HEK293T (cell line): ENCODE measurements around the gene ARHGAP40.

ENCODE experiments used
- CTCF ChIA-PET: fragments of 350-600 bp; formaldehyde crosslinking; extraction: SDS; loops from one replicate; lab custom pipeline; 2021; ENCODE audit warnings: antibody characterized with exemption, inconsistent platforms; lab: Yijun Ruan, JAX
- POLR2A ChIA-PET: fragments of 350-600 bp; formaldehyde crosslinking; extraction: SDS; loops from one replicate; lab custom pipeline; 2020; ENCODE audit warnings: antibody characterized with exemption, inconsistent platforms; lab: Yijun Ruan, JAX
- DNase-seq: peaks from one replicate; pipeline ENCODE4 v3.0.0; 2012; ENCODE audit warnings: mixed read lengths; ENCODE audit errors: extremely low spot score
- ARNT ChIP-seq: fragments of 450-650 bp; IDR thresholded peaks from 2 replicates; pipeline ENCODE4 v1.6.1; 2017; ENCODE audit warnings: mild to moderate bottlenecking
- BHLHE40 ChIP-seq: fragments of 450-650 bp; IDR thresholded peaks from 2 replicates; pipeline ENCODE4 v1.6.1; 2016; ENCODE audit warnings: mild to moderate bottlenecking, moderate library complexity, borderline replicate concordance
- CTBP1 ChIP-seq: fragments of 450-650 bp; IDR thresholded peaks from 2 replicates; pipeline ENCODE4 v1.6.1; 2016; ENCODE audit warnings: borderline replicate concordance
- ELF4 ChIP-seq: fragments of 450-650 bp; IDR thresholded peaks from 2 replicates; pipeline ENCODE4 v1.6.1; 2017; ENCODE audit warnings: antibody characterized with exemption
- FOXA1 ChIP-seq: fragments of 450-650 bp; IDR thresholded peaks from 2 replicates; pipeline ENCODE4 v1.6.1; 2016; ENCODE audit warnings: mild to moderate bottlenecking
- FOXK2 ChIP-seq: fragments of 450-650 bp; IDR thresholded peaks from 2 replicates; pipeline ENCODE4 v1.6.1; 2016; ENCODE audit warnings: mild to moderate bottlenecking
- FOXM1 ChIP-seq: fragments of 450-650 bp; IDR thresholded peaks from 2 replicates; pipeline ENCODE4 v1.6.1; 2017; ENCODE audit warnings: mild to moderate bottlenecking, borderline replicate concordance
- HDGF ChIP-seq: fragments of 450-650 bp; IDR thresholded peaks from 2 replicates; pipeline ENCODE4 v1.6.1; 2017; ENCODE audit warnings: antibody characterized with exemption, borderline replicate concordance
- L3MBTL2 ChIP-seq: fragments of 450-650 bp; conservative IDR thresholded peaks from 2 replicates; pipeline ENCODE4 v1.6.1; 2016; ENCODE audit warnings: mild to moderate bottlenecking
- LEF1 ChIP-seq: fragments of 450-650 bp; IDR thresholded peaks from 2 replicates; pipeline ENCODE4 v1.6.1; 2017; ENCODE audit warnings: mild to moderate bottlenecking, borderline replicate concordance
- NFRKB ChIP-seq: fragments of 450-650 bp; IDR thresholded peaks from 2 replicates; pipeline ENCODE4 v1.6.1; 2016; ENCODE audit warnings: mild to moderate bottlenecking, moderate library complexity
- SP1 ChIP-seq: fragments of 450-650 bp; IDR thresholded peaks from 2 replicates; pipeline ENCODE4 v1.6.1; 2017
- SUZ12 ChIP-seq: fragments of 450-650 bp; IDR thresholded peaks from 2 replicates; pipeline ENCODE4 v1.6.1; 2016; ENCODE audit warnings: mild to moderate bottlenecking
- TARDBP ChIP-seq: fragments of 450-650 bp; IDR thresholded peaks from 2 replicates; pipeline ENCODE4 v1.6.1; 2016
- ZNF384 ChIP-seq: fragments of 450-650 bp; IDR thresholded peaks from 2 replicates; pipeline ENCODE4 v1.6.1; 2016
- TF ChIP-seq, protein P1 (sequence below): fragments of 450-650 bp; IDR thresholded peaks from 2 replicates; pipeline ENCODE4 v1.6.1; 2016

The ARHGAP40 gene

DNA sequence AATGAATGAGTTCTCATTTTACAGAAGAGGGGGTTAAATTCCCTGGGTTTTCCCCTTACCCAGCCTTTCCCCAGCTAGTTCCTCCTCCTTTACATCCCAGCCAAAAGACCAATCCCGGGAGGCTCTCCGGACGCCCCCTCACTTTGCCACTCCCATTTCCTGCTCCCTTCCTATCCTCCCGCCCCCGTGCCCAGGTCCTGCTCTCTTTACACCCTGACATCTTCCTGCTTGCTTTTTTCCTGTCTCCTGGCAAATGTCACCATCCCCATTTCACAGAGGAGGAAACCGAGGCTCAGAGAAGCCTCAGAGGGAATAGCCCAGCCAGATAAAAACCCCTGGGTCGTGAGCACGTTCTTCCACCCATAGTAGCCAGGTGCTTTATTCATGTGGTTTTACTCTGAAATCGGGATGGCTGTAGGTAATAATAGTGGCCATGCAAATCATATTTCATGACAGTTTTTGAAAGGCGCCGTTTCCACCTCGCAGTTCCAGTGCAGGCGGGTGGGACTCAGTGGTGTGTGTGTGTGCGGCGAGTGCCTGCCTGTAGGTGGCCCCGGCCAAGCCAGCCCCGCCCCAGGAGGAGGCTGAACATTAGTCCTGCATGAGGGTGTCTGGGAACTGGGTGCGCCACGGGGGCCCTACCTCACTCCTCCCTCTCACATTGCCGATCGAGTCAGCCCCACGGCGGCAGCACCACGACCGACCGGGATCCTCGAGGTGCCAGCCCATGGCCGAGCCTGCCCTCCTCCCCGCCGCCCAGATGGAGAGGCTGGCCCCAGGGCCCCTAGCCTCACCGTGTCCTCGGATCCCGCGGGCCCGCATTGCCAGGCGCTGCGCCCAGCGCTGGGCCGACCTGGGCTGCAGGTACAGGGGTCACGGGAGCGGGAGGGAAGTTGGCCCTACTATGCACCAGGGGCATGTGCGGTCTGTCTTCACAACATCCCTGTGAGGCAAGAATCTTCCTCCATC lies at the start of gene ARHGAP40:
Gene ARHGAP40, plus strand, starts transcription at position 594 of the 969 bp plus-strand sequence.
- ChIA-PET POLR2A (no interaction called here), CTCF (no interaction called here)
- DNase-seq = peak; percentile 54
- TF ChIP-seq L3MBTL2 = peak; percentile 22; the same call in 1 of the 2 replicates
- TF ChIP-seq FOXM1 = no peak

DNA sequence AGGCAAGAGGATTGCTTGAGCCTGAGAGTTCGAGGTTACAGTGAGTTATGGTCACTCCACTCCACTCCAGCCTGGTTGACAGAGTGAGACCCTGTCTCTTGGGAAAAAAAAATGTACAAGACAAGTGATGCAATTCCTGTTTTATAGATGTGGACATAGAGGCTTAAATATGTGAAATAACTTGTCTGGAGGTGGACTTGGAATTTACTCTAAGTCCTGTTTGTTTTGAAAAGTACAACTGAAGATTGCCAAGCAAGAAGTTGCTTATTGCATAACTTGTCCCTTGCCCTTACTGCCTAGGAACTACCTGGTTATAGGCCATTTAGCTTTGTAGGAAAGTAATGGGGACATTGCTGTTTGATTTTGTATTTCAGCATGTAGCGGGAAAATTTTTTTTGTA lies 46.6 kb upstream of the ARHGAP40 start:
- CTCF ChIA-PET = no interaction called here
- TF ChIP-seq FOXM1 = no peak
- TF ChIP-seq, protein P1, sequence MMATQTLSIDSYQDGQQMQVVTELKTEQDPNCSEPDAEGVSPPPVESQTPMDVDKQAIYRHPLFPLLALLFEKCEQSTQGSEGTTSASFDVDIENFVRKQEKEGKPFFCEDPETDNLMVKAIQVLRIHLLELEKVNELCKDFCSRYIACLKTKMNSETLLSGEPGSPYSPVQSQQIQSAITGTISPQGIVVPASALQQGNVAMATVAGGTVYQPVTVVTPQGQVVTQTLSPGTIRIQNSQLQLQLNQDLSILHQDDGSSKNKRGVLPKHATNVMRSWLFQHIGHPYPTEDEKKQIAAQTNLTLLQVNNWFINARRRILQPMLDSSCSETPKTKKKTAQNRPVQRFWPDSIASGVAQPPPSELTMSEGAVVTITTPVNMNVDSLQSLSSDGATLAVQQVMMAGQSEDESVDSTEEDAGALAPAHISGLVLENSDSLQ = no peak
- TF ChIP-seq ELF4 = no peak
- no peak for TF ChIP-seq SUZ12
- no peak for TF ChIP-seq NFRKB
- no peak for TF ChIP-seq ZNF384
- no peak for TF ChIP-seq CTBP1
- TF ChIP-seq L3MBTL2 = no peak
- no peak for TF ChIP-seq BHLHE40
- no peak for TF ChIP-seq HDGF
- no peak for TF ChIP-seq FOXA1
- no peak for TF ChIP-seq LEF1
- POLR2A ChIA-PET = no interaction called here

DNA sequence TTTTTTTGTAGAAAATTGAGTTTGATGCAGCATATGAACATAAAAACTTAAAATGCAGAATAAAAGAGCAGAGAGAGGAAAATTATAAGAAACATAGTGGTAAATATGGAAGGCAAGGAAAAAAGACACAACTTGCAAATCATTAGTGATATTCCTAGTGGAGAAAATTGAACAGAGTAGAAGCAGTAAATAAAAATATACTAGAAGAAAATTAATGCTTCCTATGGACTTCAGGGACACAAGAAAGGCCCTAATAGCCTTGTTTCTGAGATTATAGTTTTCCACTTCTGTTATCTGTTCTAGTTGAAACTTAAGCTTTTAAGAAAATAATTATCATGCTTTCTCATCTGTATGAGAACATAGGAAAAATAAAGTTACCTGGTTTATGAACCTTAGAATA lies 46.2 kb upstream of the ARHGAP40 start:
- ChIA-PET POLR2A (no interaction called here), CTCF (interaction anchor here (0.6 kb wide), 1 partner anchor 109 kb away, joined by 3 read pairs; no protein-coding TSS in a partner anchor)
- TF ChIP-seq, protein P1 = no peak
- TF ChIP-seq FOXM1 (no peak), ZNF384 (no peak), LEF1 (no peak), HDGF (no peak), FOXA1 (no peak)
- no peak for DNase-seq

More for the DNA sequence above, 46.6 kb upstream of the ARHGAP40 start:
- DNase-seq = no peak

- DNase-seq = no peak
- ChIA-PET CTCF (no interaction called here), POLR2A (no interaction called here)
- TF ChIP-seq, protein P1 = no peak
- no peak for TF ChIP-seq ELF4
- TF ChIP-seq ARNT = no peak
- TF ChIP-seq NFRKB = no peak
- no peak for TF ChIP-seq HDGF
- no peak for TF ChIP-seq BHLHE40
- TF ChIP-seq LEF1 = no peak
- no peak for TF ChIP-seq FOXM1
- no peak for TF ChIP-seq ZNF384
- no peak for TF ChIP-seq FOXK2
These were observed 44.4 kb upstream of the ARHGAP40 start for GRCh38 chr20:38557174-38557573.

DNA sequence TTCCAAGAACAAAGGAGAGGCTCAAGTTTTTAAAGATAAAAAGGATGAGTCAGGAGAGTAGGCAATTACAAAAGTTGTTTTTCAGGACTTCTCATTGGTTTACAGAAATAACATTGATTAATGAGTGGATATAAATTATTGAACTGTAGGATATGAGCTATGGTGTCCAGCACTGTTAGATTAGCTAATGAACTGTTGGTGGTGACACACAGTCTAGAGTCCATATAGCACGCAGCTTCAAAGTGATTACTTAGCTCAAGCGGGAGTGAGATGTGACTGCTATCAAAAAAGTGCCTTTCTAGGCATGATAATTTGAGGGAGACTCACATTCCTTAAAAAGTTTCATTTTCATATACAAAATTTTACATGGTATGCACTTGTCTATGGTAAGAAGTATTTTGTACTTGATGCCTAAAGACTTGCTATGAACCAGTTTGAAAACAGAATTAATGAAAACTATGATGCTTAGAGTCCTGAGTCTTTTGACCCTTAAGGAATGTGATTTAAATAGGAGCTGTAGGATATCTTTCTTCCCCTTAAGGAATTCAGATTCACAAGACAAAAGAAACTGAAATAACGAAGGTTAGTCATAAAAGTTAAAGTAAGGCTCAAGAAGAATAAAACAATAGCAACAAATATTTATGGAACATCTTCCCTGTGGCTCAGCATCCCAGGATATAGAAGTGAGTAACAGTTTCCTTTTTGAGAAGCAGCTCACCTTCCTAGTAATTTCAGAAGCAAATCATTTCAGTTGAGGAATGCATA lies 42.8 kb upstream of the ARHGAP40 start:
- no peak for DNase-seq
- ChIA-PET CTCF (no interaction called here), POLR2A (no interaction called here)
- TF ChIP-seq, protein P1 = no peak
- TF ChIP-seq TARDBP (no peak), LEF1 (no peak), SUZ12 (no peak), CTBP1 (no peak), HDGF (no peak), SP1 (no peak), NFRKB (no peak), BHLHE40 (no peak)
